DMS53 treated with DMSO at 0.1 percent for 48 hours (cell line): ENCODE data around the gene GALE.
"Not testable (repeated sequence)": the region's sequence is repeated elsewhere in the genome, so short reads cannot be mapped to it uniquely, and the experiment has no call there.

Experiments
- DNase-seq: peaks from one replicate; lab custom pipeline; 2025; ENCODE audit not compliant: unreplicated experiment; lab: John Stamatoyannopoulos, UW

The GALE gene

GRCh38 chr1:23793018-23793781 is 7.4 kb downstream of the GALE start:
- peak; percentile 8 for DNase-seq

- DNase-seq, result no peak
Measured at GRCh38 chr1:23792151-23792945, 8.2 kb downstream of the GALE start.

GRCh38 chr1:23791516-23792047 is 9.0 kb downstream of the GALE start:
- peak; percentile 21 for DNase-seq

DNA sequence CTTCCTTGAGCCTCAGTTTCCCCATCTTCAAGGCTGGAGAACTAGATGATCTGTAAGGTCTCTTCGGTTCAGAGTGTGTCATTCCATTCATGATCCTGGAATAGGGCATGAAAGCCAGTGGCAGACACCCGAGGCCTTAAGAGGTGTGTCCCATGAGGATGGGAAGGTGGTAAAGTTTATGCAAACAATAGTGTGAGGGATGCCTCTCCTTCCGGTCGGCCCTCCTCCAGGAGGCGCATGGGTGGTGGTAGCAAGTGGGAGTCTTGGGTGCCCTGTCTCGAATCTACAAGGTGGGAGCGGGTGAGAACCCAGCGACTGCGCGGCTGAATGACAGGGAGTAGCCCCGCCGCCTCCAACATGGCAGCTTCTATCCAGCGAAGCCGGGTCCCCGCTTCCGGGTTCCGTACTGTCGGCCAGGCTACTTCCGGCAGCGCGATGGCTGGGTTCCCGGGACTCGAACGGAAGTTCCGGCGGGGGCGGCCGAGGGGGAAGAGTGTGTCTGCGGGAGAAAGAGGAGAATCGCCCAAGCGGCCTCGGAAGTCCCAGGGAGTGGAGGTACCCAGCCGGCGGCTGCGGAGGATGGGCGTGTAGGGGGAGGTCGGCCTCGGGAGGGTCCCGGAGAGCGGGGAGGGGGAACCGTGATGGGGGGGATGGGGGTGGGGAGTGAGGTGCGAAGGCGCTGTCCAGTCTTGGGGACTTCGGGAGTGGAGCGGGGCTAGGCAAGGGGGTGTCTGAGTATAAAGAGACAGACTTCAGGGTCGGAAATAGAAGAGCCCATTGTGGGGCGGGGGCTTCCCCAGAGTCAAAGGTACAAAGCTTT is 9.6 kb downstream of the GALE start, which contains the start of gene LYPLA2:
Gene LYPLA2 (plus strand): TSS at position 450 of the 820 bp plus-strand sequence. CDS start 1,538 bp downstream, outside the sequence.
- DNase-seq, result peak; percentile 84

GRCh38 chr1:23788695-23789094 is 11.9 kb downstream of the GALE start:
- no peak for DNase-seq

GRCh38 chr1:23787701-23788100 is 12.9 kb downstream of the GALE start:
- no peak for DNase-seq

GRCh38 chr1:23784846-23785245 is 15.7 kb downstream of the GALE start:
- DNase-seq, result no peak

DNA sequence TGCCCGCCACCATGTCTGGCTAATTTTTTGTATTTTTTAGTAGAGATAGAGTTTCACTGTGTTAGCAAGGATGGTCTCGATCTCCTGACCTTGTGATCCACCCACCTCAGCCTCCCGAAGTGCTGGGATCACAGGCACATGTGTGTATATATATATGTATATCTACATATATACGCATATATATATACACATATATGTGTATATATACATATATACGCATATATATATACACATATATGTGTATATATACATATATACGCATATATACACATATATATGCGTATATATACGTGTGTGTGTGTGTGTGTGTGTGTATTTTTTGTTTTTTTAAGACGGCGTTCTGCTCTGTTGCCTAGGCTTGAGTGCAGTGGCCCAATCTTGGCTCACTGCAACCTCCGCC is 17.4 kb downstream of the GALE start:
- not testable (repeated sequence) for DNase-seq

GRCh38 chr1:23779826-23780371 is 20.7 kb downstream of the GALE start:
- peak; percentile 53 for DNase-seq

DNA sequence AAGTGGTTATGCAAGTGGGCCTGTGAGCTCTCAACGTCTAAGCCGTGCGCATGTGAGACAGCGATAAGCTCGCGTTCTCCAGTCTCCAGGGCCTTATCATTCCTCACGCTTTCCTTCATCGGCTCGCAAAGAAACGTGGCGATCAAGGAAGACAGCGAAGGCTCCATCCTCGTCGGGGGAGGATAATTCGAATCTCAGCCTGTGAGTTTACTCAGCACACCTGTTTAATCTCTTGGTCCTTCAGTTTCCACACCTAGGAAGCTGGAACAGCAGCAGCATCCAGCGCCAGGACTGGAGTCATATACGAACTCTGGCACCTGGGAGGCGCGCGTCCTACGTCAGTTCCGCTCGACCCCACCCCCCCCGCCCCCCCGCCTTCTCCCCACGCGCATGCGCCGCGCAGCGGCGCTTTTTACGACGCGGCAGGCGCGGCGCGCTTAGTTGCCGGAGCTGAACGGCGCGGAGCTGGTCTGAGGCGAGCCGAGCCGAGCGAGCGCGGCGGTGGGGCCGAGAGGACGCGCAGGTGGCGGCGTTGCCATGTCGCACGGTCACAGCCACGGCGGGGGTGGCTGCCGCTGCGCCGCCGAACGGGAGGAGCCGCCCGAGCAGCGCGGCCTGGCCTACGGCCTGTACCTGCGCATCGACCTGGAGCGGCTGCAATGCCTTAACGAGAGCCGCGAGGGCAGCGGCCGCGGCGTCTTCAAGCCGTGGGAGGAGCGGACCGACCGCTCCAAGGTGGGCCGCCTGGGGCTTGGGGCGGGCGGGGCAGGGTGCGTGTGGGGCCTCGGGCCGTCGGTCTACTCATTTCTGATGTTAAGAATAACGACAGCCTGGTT is 22.4 kb downstream of the GALE start, which contains the start of gene PITHD1:
Gene PITHD1 (plus strand): TSS at position 440 of the 836 bp plus-strand sequence. CDS start 98 bp downstream, at position 538.
- peak; percentile 70 for DNase-seq

- no peak for DNase-seq
Measured at GRCh38 chr1:23776217-23776616, 24.3 kb downstream of the GALE start.

- no peak for DNase-seq
Measured at GRCh38 chr1:23774174-23774880, 26.2 kb downstream of the GALE start.

DNA sequence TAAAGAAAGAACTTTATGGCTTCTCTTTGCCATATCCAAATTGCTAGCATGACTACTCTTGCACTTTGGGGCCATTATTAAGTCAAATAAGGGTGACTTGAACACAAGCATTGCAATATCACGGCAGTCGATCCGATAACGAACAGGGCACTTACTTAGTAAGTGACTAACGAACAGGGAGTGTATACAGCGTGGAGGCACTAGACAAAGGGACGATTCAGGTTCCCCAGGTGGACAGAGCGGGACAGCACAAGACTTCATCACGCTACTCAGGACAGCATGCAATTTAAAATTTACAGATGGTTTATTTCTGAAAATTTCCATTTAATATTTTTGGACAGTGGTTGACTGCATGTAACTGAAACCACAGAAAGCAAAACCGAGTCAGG is 27.7 kb downstream of the GALE start:
- no peak for DNase-seq

- DNase-seq, result peak; percentile 38
Measured at GRCh38 chr1:23772049-23772853, 28.3 kb downstream of the GALE start.

DNA sequence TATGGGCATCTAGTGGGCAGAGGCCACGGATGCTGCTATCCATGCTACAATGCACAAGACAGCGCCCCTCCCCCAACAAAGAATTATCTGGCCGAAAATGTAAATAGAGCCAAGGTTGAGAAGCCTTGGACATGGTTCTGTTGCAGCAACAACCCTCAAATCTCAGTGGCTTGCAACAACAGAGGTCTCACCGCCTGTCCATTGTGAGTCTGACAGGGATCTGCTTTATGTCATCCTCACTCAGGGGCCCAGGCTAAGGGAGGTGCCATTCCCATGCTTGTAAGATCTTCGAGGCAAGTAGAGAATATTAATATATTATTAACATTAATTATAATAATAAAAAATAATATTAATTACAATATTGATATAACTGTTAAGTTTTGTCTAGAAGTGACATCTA is 31.8 kb downstream of the GALE start:
- no peak for DNase-seq

DNA sequence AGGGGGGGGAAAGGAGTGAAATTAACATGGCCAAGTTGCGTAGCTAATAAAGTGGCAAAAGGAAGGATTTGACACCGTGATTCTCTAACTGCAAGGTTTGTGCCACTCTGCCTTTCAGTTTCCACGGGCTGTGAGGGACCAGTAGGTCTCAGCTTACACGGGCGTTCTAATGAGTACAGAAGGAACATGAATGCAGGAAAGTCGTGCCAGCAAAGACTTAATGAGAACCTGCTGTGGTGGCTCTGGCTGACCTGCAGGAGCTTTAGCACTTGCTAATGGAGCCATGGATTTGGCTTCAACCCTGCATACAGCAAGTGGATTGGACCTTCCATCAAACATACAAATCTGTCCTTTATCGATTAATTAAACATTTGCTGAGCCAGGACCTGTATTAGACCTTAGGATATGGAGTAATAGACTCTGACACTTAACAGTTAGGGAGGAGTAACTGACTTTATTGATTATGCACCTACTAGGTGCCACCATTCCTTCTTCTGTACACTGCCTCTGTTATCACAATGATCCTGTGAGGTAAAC is 37.4 kb downstream of the GALE start:
- DNase-seq, result no peak

DNA sequence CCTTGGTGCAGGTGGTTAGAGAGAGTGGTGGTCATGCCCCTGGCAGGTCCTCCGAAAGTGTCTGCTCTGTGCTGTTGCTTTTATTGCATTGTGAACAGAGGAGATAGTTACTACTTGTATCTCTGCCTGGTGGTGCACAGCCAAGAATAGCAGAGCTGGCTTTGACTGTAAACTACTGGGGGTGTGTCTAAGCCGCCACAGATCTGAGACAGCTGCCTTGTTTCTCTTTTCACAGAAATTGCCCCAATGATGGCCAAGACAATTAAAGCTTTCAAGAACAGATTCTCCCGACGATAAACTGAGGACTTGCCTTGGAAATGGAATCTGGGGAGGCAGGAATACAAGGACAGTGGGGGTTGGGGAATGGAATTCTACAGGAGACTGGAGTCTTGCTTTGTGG is 41.3 kb downstream of the GALE start:
- no peak for DNase-seq

GRCh38 chr1:23757812-23758211 is 42.7 kb downstream of the GALE start:
- no peak for DNase-seq
